ENCODE data around the gene MAN2B1. TPM values are rescaled to one million over a fixed set of nuclear protein-coding genes. Genes with fewer than 3 reads are reported as not detected.

MAN2B1 gene
- total RNA-seq, 3 donors from 2014 or later (not counting 1 experiment from before 2014, with no cell fraction given), result 107 to 118 (median 112) TPM

GRCh38 chr19:12611361-12611699, 55.2 kb downstream of the MAN2B1 start:
- no peaks in the 10 kb centered on the region for H3K36me3 Mint-ChIP-seq
- peak overlapping the region; percentile 90 for H3K4me3 ChIP-seq (ENCODE audit: low read length)
- peaks cover 49% of the 10 kb centered on the region for H3K4me1 ChIP-seq (ENCODE audit: control insufficient read depth, insufficient read depth, low read length)
- no peak for ATAC-seq
- under 1% methylated on average over 8 of the region's 10 CpGs for WGBS (ENCODE audit: insufficient coverage)
- peaks cover 29 to 34% of the 10 kb centered on the region in 2 donors for H3K4me1 Mint-ChIP-seq
- peak overlapping the region; percentile 95 for H3K27ac ChIP-seq (ENCODE audit: low read length)
- H3K4me3 Mint-ChIP-seq, result peak overlapping the region; percentile 99
- H3K9me3 ChIP-seq (ENCODE audit: control insufficient read depth, insufficient read depth, low read length), result no peaks in the 10 kb centered on the region
- peak overlapping the region; percentile 98 to 99 for H3K27ac Mint-ChIP-seq
- H3K27me3 ChIP-seq (ENCODE audit: control insufficient read depth, insufficient read depth, low read length), result no peaks in the 10 kb centered on the region
- TF ChIP-seq CTCF (IDR thresholded peaks at IDR 0.05), result no peak
- no peak for DNase-seq
- peaks cover 7% of the 10 kb centered on the region for H3K36me3 ChIP-seq (ENCODE audit: control insufficient read depth, insufficient read depth, low read length)
- intact Hi-C loops (cut with micrococcal nuclease), result loop anchor here (2.0 kb wide), 1 partner anchor 61 kb away; the partner anchor contains the start of gene ZNF564
- no peaks in the 10 kb centered on the region for H3K27me3 Mint-ChIP-seq (ENCODE audit: low read depth in 2 of 2)
- H3K9me3 Mint-ChIP-seq, result no peaks in the 10 kb centered on the region

- H3K27me3 Mint-ChIP-seq (ENCODE audit: low read depth in 2 of 2), result no peaks in the 10 kb centered on the region
- intact Hi-C loops (cut with micrococcal nuclease), result loop anchor here (1.0 to 2.0 kb wide), 2 partner anchors 59 to 60 kb away; partner anchors contain the start of gene ZNF564
- no peaks in the 10 kb centered on the region for H3K9me3 ChIP-seq (ENCODE audit: control insufficient read depth, insufficient read depth, low read length)
- WGBS (ENCODE audit: insufficient coverage), result under 1% methylated on average over 60 of the region's 61 CpGs
- H3K4me3 Mint-ChIP-seq, result peak within 1 kb of the TSS; percentile 99
- no peaks in the 10 kb centered on the region for H3K27me3 ChIP-seq (ENCODE audit: control insufficient read depth, insufficient read depth, low read length)
- H3K27ac Mint-ChIP-seq, result peak within 1 kb of the TSS; percentile 98 to 99
- H3K27ac ChIP-seq (ENCODE audit: low read length), result peak within 1 kb of the TSS; percentile 95
- peak; percentile 93 to 98 (median 95) for ATAC-seq
- TF ChIP-seq CTCF (IDR thresholded peaks at IDR 0.05), result no peak
- peaks cover 7% of the 10 kb centered on the region for H3K36me3 ChIP-seq (ENCODE audit: control insufficient read depth, insufficient read depth, low read length)
- H3K36me3 Mint-ChIP-seq, result no peaks in the 10 kb centered on the region
- no peaks in the 10 kb centered on the region for H3K9me3 Mint-ChIP-seq
- peak; percentile 95 to 97 for DNase-seq
- peak within 1 kb of the TSS; percentile 90 for H3K4me3 ChIP-seq (ENCODE audit: low read length)
- peaks cover 24 to 28% of the 10 kb centered on the region in 2 donors for H3K4me1 Mint-ChIP-seq
- H3K4me1 ChIP-seq (ENCODE audit: control insufficient read depth, insufficient read depth, low read length), result peaks cover 49% of the 10 kb centered on the region
Observed at GRCh38 chr19:12610540-12611360, 55.8 kb downstream of the MAN2B1 start, which contains the start of the genes ZNF490 and ZNF791. ZNF490 (minus strand) TSS chr19:12610813; CDS start chr19:12610680, 133 bp downstream. ZNF791 (plus strand) TSS chr19:12610920; CDS start chr19:12611080, 160 bp downstream.

- ATAC-seq (no peak), DNase-seq (no peak)
- Histone ChIP-seq H3K9me3 (ENCODE audit: control insufficient read depth, insufficient read depth, low read length) (no peaks in the 10 kb centered on the region), H3K36me3 (ENCODE audit: control insufficient read depth, insufficient read depth, low read length) (peaks cover 11% of the 10 kb centered on the region), H3K4me1 (ENCODE audit: control insufficient read depth, insufficient read depth, low read length) (peaks cover 23% of the 10 kb centered on the region), H3K4me3 (ENCODE audit: low read length) (no peak overlapping the region), H3K27ac (ENCODE audit: low read length) (no peak overlapping the region), H3K27me3 (ENCODE audit: control insufficient read depth, insufficient read depth, low read length) (no peaks in the 10 kb centered on the region)
- H3K9me3 Mint-ChIP-seq, result no peaks in the 10 kb centered on the region
- no peaks in the 10 kb centered on the region for H3K27me3 Mint-ChIP-seq (ENCODE audit: low read depth in 2 of 2)
- no peak overlapping the region for H3K4me3 Mint-ChIP-seq
- no peak overlapping the region for H3K27ac Mint-ChIP-seq
- WGBS (ENCODE audit: insufficient coverage), result 73% methylated on average over 3 of the region's 3 CpGs
- intact Hi-C loops (cut with micrococcal nuclease), result no loop called here
- no peak for TF ChIP-seq CTCF (IDR thresholded peaks at IDR 0.05)
- no peaks in the 10 kb centered on the region for H3K36me3 Mint-ChIP-seq
- peaks cover 14 to 19% of the 10 kb centered on the region in 2 donors for H3K4me1 Mint-ChIP-seq
Observed at GRCh38 chr19:12607631-12608030, 58.9 kb downstream of the MAN2B1 start.
